Fibroblast of gingiva (primary cell): ENCODE results near the gene SUCLG2.

Experiments used
- DNase-seq: peaks from one replicate; pipeline ENCODE4 v3.0.0-alpha.2; 2011; ENCODE audit warnings: low read depth

The SUCLG2 gene

DNA sequence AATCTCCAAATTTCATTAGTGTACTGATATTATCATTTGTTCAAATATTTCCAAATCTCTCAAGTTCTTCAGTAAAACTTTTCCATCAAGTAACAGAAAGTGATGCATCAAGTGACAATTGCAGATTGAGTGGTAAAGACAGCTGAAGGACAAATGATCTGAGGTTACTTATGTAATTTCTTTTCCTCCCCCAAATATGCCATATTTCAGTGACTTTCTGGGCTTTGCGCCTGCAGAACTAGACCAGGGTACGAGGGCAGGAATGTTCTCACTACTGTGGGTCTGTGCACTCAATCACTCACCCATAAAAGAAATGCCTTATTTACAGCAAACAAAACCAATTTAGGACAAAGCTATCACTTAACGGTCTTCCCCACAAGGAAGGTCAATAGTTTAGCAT is 4.7 kb downstream of the SUCLG2 start:
- no peak for DNase-seq

GRCh38 chr3:67648701-67649100 is 5.7 kb downstream of the SUCLG2 start:
- DNase-seq = no peak

GRCh38 chr3:67648229-67648628 is 6.2 kb downstream of the SUCLG2 start:
- no peak for DNase-seq

GRCh38 chr3:67647390-67647878 is 7.0 kb downstream of the SUCLG2 start:
- peak; percentile 98 for DNase-seq

DNA sequence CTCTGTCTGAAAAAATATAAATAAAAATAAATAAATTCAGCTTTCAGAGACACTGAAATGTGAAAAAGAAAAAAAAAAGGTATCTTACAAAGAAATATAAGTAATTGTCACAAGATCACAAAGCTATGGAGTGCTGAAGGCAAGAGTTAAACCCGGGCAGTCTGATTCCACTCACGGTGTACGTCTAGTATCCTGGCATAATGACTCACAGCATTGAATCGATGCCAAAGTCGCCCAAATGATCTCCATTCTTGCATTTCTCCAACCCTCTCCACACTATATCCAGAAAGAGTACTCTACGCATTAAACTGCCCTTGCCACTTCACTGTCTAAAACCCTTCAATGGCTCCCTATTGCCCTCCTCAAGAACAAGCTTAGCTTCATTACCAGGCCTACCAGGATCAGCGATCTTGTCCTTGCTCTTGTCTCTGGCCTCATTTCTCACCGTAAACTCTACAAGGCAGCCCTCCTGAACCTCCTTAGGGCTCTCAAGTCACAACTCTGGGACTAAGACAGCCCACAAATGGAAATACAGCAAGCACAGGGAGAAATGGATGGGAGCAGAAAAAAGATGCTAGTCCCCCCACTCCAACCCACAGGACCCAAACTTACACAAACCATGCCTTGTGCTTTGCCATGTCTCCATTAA is 7.7 kb downstream of the SUCLG2 start:
- no peak for DNase-seq

DNA sequence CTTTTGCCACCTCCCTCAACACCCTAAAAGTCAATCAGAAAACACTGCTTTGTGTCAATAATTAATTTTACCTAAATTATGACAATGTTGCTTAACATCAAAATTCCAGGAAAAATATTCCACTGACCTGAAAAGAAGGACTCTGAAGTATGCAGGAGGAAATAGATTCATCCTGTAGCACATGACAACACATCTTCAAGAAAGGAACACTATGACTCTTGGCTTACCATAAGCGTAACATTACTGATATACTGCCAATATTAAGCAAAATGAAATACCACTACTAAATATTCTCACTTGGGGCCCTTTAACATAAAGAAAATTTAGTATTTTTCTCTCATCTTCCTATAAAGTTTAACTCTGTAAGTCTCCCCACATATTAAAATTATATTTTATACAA is 9.6 kb downstream of the SUCLG2 start:
- no peak for DNase-seq

GRCh38 chr3:67642734-67643133 is 11.7 kb downstream of the SUCLG2 start:
- DNase-seq = no peak

- no peak for DNase-seq
Observed at GRCh38 chr3:67642190-67642589, 12.2 kb downstream of the SUCLG2 start.

GRCh38 chr3:67641451-67641850 is 13.0 kb downstream of the SUCLG2 start:
- no peak for DNase-seq

DNA sequence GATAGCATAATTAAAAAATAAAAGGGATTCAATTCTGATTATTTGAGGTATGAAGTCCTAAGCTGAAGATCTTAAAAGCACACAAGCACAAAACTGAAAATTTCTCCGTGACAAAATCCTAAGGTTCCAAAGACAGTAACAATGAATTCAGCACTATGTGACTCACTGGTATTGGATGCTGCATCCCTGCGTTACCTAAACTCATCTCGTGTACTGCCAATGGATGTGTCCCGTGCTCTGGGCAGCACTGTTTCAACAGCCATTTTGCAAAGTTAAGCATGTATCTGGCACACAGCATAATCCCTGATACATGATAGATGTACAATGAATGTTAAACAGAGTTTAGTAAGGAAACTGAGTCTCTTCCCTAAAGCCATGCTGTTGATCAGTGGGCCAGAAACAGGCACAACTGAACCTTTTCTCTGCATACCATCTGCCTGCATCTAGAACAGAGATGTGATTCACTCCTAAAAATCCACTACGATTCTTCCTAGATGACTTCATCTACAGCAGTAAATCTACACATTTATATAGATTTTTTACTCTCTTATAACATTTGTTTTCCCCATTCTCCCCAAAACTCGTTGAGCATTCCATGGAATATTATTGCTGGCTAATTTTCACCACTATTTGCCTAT is 14.3 kb downstream of the SUCLG2 start:
- DNase-seq = no peak

DNA sequence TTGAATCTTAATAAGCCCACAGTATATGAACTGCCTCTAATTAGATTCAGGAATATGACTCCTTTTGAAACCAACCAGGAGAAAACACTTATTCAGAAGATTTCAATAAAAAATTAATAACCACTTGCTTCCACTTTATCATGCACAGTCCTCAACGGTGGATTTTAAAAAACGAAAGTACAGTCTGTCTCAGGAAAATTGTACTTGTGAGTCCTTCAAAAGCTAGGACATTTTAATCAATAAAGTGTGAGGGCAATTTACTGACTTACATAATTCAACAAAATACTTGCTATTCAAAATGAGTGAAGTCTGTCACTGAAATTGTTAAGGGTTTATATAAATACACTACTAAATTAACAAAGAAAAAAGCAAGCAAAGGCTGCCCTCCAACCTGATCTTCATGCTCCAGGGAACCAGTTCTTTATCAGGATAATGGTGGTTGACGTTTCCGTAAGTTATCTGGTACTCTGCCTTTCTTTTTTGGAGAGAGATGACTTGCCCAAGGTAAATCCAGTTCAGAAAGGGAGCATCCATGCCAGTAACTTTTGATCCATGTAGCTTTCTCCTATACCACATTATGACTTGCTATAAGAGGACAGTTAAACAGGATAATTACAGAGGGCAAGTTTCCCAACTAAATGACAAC is 17.0 kb downstream of the SUCLG2 start:
- no peak for DNase-seq

- DNase-seq = peak; percentile 23
Observed at GRCh38 chr3:67635806-67636205, 18.6 kb downstream of the SUCLG2 start.

DNA sequence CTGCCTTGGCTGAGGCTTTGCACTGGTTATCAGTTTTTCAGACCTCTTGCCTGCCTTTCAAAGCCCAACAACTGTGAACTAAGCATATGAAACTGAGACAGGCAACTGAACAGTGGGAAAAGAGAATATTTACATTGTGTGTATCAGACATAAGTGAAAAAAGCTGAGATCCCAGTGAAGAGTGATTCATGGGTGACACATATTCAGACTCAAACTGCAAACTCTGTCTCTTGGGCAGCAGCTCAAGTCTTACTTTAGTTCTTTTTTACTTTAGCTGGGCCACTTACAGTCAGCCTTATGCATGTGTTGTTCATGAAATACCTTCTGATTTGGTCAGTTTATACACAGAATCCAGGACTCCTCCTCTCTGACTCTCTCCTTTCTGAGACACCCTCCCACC is 19.2 kb downstream of the SUCLG2 start:
- peak; percentile 67 for DNase-seq

GRCh38 chr3:67630666-67631362 is 23.6 kb downstream of the SUCLG2 start:
- no peak for DNase-seq

DNA sequence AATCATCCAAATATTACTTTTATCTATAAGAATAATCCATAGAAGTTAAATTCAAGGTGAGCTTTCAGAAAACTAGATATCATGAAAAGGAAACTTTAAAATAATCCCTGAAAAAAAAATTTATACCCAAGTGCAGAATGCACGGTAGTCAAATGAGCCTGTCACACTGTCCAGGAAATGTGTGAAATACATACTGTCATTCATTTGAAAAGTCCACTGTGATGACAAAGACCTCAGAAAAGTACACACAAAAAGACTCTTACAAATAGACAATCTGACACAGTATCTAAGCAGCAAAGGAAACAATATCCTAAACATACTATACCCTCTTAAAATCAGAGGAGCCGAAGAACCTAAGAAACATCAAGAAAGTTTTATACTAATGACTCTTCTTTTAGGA is 29.7 kb downstream of the SUCLG2 start:
- no peak for DNase-seq

- DNase-seq = no peak
Observed at GRCh38 chr3:67624078-67624477, 30.3 kb downstream of the SUCLG2 start.

- no peak for DNase-seq
Observed at GRCh38 chr3:67622652-67623051, 31.8 kb downstream of the SUCLG2 start.

DNA sequence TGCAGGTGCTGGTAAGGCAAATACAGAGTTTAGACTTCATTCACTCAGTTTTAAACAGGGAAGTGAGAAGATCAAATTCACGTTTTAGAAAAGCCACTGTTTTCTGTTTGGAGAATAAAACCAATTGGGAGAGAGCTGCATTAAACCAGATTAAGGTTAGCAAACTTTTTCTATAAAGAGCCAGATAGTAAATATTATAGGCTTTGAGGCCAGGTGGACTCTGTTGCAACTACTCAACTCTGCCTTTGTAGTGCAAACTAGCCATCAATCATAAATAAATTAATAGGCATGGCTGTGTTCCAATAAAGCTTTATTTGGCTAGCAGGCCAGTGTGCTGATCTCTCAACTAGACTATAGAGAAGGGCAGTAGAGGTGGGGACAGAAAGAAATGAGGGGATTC is 33.5 kb downstream of the SUCLG2 start:
- DNase-seq = no peak

DNA sequence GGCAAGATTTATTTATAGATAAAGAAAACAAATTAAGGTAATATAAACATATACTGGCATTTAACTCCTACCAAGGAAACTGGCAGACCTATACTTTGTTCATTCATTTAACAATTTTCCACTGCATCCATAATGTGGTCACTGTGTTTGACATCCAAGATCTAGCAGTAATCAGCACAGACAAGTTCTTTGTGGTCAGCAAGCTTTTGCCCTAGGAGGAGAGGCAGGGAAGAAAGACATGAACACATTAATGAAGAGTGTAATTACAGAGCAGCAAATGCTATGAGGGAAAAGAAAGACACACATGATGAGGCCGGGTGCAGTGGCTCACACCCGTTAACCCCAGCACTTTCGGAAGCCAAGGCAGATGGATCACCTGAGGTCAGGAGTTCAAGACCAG is 34.4 kb downstream of the SUCLG2 start:
- DNase-seq = no peak

- no peak for DNase-seq
Observed at GRCh38 chr3:67617518-67617917, 36.9 kb downstream of the SUCLG2 start.

DNA sequence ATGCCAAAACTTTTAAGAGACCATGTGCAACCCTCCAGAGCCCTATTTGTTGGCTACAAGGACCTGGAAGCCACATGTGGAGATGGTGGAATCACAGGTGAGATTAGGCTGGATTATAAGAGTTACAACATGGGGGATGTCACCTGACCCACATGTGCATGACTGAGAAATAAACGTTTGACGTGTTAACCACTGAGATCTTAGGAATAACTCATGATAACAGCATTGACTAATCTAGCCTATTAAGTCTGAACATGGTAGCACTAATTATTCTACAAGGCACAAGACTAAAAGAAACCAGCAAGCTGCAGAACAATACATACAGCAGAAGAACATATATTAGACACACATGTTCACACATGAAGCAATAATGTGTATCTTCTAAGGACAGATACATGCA is 38.4 kb downstream of the SUCLG2 start:
- DNase-seq = no peak

GRCh38 chr3:67614195-67614594 is 40.2 kb downstream of the SUCLG2 start:
- no peak for DNase-seq

- peak; percentile 10 for DNase-seq
Observed at GRCh38 chr3:67610458-67610857, 44.0 kb downstream of the SUCLG2 start.
